Lower leg skin (tissue), 3 donors: ENCODE measurements around the gene ARHGAP35.

Experiments used
- POLR2A ChIP-seq, 2 donors: fragments of 450-650 bp; IDR thresholded peaks; one replicate each; pipeline ENCODE4 v1.6.1; 2016 to 2017; ENCODE audit warnings: antibody characterized with exemption in 2 of 2, mild to moderate bottlenecking in 1 of 2, moderate library complexity in 1 of 2
- TF ChIP-seq, protein P1 (sequence below), 3 donors: fragments of 450-650 bp; IDR thresholded peaks; one replicate each; pipeline ENCODE4 v1.5.1; 2016; ENCODE audit warnings: antibody characterized with exemption in 3 of 3, mild to moderate bottlenecking in 3 of 3, moderate library complexity in 2 of 3

GRCh38 chr19:46848389-46848788 lies 12.4 kb upstream of the ARHGAP35 start:
- TF ChIP-seq, protein P1, sequence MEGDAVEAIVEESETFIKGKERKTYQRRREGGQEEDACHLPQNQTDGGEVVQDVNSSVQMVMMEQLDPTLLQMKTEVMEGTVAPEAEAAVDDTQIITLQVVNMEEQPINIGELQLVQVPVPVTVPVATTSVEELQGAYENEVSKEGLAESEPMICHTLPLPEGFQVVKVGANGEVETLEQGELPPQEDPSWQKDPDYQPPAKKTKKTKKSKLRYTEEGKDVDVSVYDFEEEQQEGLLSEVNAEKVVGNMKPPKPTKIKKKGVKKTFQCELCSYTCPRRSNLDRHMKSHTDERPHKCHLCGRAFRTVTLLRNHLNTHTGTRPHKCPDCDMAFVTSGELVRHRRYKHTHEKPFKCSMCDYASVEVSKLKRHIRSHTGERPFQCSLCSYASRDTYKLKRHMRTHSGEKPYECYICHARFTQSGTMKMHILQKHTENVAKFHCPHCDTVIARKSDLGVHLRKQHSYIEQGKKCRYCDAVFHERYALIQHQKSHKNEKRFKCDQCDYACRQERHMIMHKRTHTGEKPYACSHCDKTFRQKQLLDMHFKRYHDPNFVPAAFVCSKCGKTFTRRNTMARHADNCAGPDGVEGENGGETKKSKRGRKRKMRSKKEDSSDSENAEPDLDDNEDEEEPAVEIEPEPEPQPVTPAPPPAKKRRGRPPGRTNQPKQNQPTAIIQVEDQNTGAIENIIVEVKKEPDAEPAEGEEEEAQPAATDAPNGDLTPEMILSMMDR (IDR thresholded peaks at IDR 0.05), result no peak
- no peak for TF ChIP-seq POLR2A (IDR thresholded peaks at IDR 0.05)
